ENCODE results near the gene CCDC110.
"Not testable (repeated sequence)": the region's sequence is repeated elsewhere in the genome, so short reads cannot be mapped to it uniquely, and the experiment has no call there.

The CCDC110 gene

DNA sequence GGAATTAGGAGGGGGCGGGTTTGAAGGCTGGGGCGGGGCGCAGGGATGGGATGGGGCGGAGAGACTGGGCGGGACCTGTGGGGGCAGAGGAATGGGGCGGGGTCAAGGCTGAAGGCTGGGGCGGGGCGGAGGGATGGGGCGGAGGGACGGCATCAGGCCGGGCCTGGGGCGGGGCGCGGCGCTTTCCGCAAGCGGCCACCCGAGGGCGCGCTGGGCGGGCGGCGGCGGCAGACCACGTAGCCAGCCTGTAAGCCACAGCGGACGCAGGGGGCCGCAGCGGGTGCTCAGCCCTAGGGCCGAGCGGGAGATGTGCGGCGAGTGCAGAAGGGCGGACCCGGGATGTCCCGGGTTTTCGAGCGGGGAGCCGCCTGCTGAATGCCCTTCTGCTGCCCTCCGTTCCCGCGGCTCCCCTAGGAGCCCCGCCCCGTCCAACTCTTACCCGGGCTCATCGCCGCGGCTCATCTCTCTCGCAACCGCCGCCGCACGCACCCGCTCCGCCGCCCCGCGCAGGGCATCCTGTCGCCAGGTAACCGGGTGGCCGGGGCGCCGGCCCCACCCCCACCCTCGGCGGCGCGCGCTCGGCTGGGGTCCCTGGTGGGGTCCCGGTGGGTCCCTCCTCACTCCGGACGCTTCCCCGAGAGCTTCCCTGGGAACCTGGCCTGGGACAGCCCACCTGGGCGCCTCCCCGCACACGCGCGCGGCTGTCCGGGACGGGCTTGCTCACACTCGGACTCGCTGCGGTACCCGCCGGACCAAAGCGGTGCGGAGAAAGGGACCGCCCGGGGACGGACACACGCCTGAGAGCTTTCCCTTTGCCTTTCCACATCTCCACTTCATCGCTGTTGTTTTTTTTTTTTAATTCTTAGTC is at the start of gene CCDC110:
Gene CCDC110, minus strand, starts transcription at position 499 of the 868 bp plus-strand sequence. Its CDS starts 50 bp downstream, at position 449.
- DNase-seq (ENCODE audit: low spot score) = peak; percentile 99

DNA sequence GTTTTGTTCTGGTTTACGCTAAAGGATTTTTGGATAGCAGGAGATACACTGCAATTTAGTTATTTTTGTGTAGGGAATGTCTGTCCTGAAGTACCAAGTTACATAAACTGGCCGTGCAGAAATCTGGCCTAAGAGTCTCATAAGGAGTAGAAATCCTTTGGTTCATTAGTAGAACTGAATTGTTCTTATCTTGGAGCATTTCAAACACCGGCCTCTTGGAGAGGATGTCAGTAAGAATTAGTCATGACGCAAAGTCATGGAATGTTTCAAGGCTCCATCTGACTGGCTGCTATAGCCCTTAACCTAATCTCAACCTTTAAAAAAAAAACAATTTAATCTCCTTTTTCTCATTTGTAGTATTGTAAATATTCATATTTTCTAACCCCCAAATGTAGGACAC is 48.6 kb upstream of the CCDC110 start:
- DNase-seq (ENCODE audit: low spot score) = no peak

DNA sequence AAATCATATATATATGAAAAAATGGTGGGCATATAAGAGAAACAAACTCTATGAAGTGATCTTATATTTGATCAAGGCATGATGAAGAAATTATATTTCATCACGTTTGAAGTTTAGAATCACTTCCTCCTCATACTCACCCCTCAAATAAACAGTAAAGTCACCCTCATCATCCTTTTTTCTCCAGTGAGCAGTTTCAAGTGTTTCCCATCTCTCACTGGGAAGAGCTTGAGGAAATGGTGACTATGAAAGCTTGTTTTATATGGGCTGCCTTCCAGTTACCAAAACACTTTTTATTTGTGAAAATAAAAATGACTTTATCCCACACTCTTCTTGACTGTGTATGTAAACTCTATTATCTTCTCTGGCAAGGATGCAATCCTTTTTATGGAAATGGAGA is 47.0 kb upstream of the CCDC110 start:
- DNase-seq (ENCODE audit: low spot score) = no peak

DNA sequence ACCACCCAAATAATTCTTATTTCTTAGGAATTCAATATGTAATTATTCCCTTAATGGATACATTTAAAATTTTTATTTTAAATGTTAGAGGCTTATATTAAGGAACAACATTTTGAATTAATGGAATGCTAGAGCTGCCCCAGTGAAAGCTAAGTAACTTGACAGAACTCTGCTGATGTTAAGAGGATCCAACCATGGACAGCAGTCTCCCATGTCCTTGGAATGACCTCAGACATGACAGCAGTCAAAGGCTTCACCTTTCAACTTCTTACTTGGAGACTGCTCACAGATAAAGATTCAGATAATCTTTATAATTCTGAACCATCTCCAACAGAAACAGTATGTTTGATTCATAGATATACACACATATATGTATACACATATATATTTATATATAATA is 46.5 kb upstream of the CCDC110 start:
- DNase-seq (ENCODE audit: low spot score) = no peak

DNA sequence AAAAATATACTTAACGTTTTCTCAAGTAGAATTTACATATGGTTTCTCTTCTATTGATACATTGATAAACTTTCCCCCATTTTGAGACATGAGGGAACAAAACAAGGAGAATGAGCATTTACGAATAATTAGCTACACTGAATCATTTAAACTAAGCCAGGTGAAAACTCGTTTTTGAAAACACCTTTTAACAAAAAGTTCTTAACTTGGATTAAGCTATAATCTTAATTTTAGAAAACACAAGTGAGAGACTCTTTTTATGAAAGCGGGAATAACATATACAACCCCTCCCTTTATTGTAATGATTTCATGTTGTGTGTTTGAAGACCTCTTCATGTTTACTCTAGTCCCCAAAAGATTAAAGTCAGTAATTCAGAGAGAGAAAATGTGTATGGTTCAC is 43.7 kb upstream of the CCDC110 start:
- no peak for DNase-seq (ENCODE audit: low spot score)

DNA sequence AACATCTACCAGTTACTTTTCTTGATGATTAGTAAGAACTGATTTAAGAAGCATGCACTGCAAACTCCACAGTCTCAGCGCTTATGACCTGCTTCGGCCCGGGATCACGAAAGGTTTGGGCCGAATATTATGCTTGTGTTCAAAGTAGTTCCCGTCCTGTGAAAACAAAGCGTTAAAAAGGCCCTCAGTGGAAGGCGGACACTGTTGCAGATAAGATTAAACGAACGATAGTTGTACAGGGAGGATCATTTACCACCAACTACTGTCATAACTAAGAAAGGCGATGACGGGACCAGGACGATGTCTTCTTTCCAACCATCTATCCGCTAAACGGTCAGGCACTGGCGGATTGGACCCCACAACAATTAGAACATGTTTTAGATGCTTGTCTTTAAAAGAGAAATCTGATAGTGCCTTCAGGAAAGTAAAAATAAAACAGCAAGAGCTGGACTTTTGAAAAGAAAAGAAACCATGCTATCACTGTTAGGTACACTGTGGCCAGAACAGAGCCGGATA is 42.7 kb upstream of the CCDC110 start:
- no peak for DNase-seq (ENCODE audit: low spot score)

DNA sequence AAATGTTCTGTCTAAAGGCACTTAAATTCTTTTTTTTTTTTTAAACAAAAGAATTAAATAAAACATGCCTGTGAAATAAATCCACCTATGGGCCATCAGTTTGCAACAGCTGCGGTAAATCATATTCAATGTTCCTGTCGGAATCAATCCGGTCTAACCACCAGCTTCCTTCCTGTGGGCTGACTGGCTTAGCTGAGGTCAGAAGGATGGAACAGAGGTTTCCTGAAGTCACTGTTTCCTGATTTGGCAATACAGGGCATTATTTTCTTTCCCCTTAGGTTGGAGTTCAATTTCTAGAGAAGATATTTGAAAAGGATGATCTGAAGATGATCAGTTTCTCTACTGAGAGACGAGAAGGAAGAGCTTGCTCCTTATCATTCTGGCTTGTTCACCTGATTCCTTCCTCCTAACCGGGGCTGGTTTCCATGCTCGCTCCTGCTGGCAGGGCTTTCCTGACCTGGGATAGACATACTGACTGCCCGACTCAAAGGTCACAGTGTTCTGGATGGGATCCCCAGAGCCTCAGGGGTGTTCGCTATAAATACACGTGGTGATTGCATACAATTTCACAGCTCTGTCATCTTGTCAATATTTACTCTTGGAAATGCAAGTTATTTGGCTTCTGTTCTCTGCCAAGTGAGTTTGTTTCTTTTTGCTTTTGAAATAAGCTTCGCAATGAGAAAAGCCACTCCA is 42.1 kb upstream of the CCDC110 start:
- DNase-seq (ENCODE audit: low spot score) = no peak

DNA sequence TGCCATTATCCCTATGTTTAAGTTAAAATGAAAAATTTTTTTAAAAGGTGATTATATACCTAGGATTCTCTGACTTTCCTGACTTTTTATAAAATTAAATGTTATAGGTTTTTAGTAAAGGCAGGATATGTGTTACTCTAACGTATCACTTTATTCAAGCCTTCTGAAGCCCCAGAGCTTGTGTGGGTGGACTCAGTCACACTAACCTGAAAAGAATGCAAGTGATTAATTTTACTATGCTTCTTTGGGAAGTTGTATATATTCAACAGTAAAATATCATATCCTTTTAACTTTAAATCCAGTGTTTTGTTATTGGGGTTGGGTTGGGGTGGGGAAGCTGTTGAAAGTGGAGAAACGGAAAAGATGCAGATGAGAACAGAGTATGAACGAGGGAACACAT is 41.0 kb upstream of the CCDC110 start:
- DNase-seq (ENCODE audit: low spot score) = no peak

DNA sequence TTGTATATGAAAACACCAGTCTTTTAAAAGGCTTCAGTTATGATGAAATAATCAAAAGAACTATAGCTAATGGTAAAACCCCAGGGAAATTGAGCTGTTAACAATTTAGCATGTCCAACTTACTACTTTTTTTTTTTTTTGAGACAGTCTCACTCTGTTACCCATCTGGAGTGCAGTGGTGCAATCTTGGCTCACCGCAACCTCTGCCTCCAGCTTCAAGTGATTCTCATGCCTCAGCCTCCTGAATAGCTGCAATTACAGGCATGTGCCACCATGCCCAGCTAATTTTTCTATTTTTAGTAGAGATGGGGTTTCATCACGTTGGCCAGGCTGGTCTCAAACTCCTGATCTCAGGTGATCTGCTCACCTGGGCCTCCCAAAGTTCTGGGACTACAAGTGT is 39.7 kb upstream of the CCDC110 start:
- not testable (repeated sequence) for DNase-seq (ENCODE audit: low spot score)

DNA sequence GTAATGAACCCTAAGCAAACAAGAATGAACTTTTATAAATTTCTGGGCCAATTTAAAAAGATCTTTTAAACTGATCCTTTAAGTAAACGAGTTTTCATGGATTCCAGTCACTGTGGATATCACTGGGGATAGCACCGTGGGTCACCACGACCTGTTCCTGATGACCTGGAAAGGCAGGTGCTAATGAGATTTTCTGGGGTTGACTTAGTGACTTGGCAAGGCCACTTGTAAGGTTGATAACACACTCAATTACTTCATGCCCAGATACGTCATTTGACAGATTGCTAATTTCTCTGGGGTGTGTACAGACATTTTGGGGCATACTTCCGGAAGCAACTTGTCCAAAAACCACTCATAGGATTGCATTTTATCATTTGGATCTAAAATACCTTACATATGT is 39.3 kb upstream of the CCDC110 start:
- DNase-seq (ENCODE audit: low spot score) = no peak

DNA sequence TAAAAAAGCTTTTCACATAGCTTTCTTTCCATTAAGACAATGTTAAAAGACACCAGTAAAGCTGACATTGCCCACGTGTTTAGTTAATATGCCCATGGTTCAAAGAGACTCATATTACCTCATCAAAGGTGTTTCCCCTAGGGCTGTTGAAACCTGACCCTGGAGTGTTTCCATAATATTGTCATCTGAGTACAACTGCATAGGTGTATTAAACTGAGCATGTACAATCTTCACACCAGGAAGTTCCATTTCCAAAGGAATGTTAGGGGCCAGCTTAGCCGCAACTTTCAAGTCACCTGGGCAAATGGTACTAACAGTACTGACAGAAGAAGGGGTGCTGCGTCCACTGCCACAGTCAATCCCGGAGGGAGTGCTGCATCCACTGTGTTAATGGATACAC is 36.6 kb upstream of the CCDC110 start:
- no peak for DNase-seq (ENCODE audit: low spot score)

DNA sequence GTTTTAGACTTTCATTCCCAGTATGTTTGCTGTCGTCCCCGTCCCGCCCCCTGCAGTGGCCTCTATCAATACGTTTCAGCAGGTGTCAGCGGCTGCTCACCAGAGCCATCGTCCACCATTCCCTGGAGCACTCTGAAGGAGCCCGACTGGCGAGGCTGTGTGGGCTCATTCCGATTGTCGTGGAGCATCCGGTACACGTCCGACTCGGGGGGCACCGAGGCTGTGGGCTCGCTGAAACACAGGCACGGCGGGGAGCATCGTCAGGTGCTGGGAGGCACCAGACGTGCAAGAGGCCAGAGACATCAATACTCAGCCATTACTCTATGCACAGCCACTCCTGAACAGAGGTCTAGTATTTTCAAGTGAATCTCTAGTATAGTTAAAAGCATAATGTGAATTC is 34.9 kb upstream of the CCDC110 start:
- DNase-seq (ENCODE audit: low spot score) = no peak

DNA sequence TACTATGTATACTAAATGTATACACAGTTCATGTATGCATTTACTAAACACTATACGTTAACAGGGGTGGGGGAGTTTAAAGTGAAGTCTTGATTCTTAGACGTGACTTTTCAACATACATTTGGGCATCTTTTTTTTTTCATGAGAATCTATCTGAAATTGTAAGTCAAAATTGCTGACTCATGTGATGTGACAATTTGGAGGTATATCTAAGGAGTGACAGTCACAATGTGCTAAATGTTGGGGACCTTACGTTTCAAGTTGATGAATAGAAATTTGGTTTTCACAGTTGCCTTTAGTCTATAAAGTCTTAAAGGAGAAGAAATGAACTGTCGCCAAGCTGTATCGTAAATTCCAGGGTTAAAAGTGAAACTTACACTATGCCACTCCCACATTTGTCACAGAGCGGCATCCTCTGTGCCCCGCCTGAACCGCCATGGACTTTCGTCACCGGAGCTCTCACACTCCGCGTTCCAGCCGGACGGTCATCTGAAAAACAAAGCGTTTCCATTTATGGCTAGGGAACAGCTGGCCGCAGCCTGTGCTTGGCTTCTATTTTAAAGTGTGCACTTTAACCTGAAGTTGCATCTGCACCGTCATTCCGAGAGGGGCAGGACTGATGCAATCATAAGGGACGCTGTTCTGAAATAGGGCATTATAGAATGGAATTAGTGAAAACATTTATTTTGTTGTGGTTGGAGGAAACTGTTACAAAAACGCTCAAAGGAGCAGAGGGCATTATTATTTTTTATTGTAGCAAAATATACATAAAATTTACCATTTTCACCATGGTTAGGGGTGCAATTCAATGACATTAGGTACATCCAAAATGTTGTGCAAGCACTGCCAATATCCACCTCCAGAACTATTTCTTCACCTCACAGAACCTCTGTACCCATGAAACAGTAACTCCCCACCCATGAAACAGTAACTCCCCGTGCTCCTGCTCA is 32.8 kb upstream of the CCDC110 start:
- peak; percentile 48 for DNase-seq (ENCODE audit: low spot score)

DNA sequence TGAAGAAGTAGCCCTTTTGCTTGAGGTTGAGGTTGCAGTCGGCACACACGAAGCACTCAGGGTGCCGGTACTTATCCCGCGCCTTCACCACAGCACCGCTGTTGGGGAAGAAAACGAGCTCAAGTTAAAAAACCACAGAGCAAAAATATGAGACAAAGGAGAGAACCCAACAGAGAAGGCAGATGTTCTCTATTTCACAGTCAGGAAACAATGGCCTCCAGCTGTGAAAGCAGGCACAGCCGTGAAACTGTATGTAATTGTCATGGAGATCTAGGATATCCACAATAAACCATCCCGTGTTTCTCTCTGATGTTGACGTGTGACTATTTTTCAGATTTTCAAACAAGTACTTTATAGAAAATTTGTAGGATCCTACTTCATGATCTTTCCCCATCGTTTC is 30.9 kb upstream of the CCDC110 start:
- no peak for DNase-seq (ENCODE audit: low spot score)

DNA sequence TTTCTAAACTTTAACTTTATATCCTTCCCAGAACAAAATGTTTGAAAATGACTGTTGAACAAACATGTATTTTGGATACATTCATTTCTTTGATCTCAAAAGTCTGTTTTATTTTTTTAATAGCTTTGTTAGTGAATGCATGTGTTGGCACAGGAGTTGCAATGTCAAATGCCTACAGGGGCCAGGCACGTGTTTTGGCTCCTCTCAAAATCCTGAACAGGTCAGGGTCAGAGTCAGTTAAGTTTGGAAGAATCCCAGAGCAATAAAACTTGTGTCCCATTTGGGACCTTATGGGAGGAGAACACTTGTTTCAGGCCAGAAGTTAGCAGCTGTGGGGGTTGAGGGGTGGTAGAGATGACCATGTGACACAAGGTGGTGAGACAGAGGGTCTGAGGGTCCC is 29.0 kb upstream of the CCDC110 start:
- no peak for DNase-seq (ENCODE audit: low spot score)

DNA sequence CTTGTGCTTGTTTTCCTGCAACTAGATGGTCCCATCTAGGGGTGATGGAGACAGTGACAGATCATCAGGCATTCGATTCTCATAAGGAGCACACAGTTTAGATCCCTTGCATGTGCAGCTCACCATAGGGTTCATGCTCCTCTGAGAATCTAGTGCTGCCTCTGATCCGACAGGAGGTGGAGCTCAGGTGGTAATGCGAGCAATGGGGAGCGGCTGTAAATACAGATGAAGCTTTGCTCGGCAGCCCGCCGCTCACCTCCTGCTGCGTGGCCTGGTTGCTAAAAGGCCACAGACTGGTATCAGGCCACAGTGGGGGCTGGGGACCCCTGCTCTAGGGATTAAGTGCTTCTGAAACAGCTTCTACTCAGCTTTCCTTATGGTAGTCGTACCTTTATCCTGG is 28.5 kb upstream of the CCDC110 start:
- DNase-seq (ENCODE audit: low spot score) = no peak

DNA sequence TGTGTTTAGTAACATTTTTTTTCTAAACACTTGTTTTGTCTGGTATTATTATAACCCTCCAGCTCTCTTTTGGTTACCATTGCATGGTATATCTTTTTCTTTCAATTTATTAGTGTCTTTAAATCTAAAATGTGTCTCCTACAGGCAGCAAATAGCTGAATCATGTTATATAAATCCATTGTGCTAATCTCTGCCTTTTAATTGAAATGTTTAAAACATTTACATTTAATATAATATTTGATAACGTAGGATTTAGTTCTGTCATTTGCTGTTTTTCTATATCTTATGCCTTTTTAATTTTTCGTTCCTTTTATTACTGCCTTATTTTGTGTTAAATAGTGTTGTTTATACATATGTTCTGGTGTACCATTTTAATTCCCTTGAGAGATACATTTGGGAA is 17.1 kb upstream of the CCDC110 start:
- no peak for DNase-seq (ENCODE audit: low spot score)

DNA sequence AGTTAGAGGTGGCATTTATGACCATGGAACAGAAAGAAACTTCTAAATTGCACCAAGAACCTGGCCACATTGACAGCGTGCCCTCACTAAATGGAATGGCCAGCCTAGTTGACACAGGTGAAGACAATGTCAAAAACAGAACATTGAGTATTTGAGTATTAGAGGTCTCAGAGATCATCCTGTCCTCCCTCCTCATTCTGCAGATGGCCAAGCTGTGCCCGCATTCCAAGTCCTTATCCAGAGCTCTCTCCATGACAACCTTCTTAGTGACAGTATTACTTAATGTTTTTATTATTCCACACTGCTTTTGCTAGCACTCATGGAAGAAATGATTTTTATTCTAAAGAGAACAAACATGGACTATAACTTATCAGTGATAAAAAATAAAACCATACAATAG is 9.9 kb upstream of the CCDC110 start:
- no peak for DNase-seq (ENCODE audit: low spot score)

DNA sequence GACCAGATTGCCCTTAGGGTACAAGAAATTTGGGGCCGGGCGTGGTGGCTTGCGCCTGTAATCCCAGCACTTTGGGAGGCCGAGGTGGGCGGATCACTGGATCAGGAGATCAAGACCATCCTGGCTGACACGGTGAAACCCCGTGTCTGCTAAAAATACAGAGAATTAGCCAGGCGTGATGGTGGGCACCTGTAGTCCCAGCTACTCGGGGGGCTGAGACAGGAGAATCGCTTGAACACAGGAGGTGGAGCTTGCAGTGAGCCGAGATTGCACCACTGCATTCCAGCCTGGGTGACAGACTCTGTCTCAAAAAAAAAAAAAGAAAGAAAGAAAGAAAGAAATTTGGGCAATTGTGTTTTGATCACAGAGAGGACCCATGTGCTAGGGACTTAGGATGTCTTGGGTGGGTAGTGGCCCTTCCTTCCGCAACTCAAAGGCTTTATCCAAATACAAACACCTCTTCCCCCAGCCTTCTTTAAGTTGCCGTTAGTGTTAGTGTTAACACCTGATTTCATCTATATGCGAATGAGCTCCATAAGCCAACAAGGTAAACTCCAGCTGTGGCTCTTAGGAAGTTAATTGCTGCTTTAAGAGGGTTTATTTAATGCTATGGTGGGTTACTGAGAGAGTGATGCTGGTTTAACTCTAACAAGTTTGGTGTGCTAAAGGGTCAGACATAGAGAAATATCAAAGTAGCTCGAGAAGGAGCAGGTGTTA is 8.6 kb upstream of the CCDC110 start:
- DNase-seq (ENCODE audit: low spot score) = no peak

DNA sequence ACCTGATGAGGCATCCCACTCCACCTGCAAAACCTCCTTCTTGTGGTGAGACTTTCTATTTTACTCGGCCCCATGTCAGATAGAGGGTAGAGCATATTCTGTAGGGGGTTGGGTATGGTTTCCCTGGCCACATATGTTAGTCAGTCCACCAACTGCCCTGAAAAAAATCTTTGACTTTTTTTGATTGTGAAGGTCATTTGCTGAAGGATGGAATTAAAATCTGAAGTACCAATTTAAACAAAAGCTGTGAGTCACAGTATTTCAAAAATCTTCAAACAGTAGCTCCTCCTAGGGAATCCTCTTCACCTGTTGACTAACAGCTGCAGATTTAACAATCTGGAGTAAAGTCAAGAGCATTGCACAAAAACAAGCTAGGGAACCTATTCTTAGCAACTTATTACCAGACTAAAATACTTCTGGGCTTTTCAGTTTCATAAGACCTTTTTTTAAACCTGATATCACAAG is 8.0 kb upstream of the CCDC110 start:
- no peak for DNase-seq (ENCODE audit: low spot score)

DNA sequence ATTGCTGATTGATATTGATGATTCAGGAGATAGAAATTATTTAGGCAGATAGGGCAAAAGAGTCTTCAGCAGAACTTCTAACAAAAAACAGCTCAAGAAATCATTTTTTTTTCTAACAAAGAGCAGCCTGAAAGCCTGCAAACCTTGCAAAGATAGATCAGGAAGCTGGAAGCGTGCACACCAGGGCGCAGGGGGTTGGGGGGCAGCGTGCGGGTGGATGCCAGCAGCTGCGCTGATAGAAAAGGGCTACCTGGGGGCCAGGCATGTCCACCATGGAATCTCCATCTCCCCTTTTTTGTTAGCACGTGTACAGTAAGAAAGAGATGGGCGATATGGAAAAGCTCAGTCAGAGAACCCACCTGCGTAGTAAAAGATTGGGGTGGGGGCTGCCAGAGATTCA is 1.7 kb upstream of the CCDC110 start:
- DNase-seq (ENCODE audit: low spot score) = no peak

All from AG08395 (cell line).